Posterior vena cava (tissue), 2 donors: ENCODE measurements around the gene PTPRE. TPM values are rescaled to one million over a fixed set of nuclear protein-coding genes. Genes with fewer than 3 reads are reported as not detected.

ENCODE experiments used
- DNase-seq: peaks from one replicate; pipeline ENCODE4 v3.0.0-alpha.2; 2020; ENCODE audit warnings: low spot score
- intact Hi-C, 2 donors: fragments of 100-400 bp; cut with DNase I; formaldehyde crosslinking; loops; one replicate each; pipeline versions ENCODE4 v1.14.1 to v1.14.2; 2022 to 2023
- total RNA-seq, 2 donors: library from RNA; stranded (reverse); fragmentation: NEBNext Ultra II Directional; extraction: Animal tissue kit (Norgen Biotek cat#: 25700); gene quantifications; one replicate each; pipeline ENCODE4 v1.2.1, GENCODE V29; 2021
- donor health status: DM: yes; HTN: yes; CAD: no.
- donor health status: DM: yes; HTN: yes; CAD: no.

The PTPRE gene
- total RNA-seq, 2 donors from 2014 or later: 22.1 to 37.9 TPM

DNA sequence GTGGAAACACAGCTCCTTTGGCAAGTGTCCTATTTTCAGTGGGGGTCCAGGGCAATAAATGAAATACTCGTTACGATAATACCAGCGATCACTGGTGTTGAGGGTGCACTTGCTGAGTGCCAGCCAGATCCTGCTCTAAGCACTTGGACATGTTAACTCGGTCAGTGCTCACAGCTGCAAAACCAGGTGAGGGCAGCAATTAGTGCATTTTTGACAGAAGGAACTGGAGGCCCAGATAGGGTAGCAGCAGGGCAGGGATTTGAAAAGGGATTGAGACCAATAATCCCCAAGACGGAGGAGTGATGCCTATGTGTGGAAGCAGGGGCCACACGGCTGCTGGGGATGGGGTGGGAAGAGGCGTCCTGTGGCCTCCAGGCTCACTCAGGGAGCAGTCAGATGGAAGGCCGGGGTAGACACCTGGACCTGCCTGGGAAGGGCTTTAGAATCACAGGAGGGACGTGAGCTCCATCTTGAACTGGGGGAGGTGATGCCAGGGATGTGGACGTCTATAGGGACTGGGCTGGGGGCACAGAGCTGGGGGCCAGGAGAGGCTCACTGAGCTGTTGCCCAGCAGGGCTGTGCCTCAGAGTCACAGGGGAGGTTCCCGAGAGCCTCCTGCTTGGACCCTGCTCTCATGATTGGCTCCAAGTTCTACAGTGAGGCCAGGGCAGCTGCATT lies 14.3 kb downstream of the PTPRE start:
- intact Hi-C loops: no loop called here
- no peak for DNase-seq

DNA sequence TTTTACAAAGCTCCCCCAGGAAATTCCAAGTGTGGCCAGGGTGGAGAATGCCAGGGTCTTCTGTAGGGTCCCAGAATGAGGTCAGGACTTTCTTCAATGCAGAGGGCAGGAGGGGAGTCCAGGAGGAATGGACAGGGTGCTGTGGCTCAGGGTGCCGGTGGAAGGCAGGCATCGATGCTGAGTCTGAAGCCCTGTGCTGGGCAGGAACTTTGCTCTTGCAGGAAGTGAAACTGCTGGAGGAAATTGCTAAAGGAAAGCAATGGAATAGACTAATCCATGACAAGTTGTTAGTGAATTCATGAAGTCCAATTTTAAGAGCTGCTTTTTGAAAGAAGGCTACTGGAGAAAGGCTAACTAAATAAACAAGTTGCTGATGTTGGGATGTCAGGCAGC lies 14.8 kb downstream of the PTPRE start:
- intact Hi-C loops: no loop called here
- no peak for DNase-seq

- DNase-seq: no peak
- intact Hi-C loops: no loop called here
These were observed 15.3 kb downstream of the PTPRE start for GRCh38 chr10:127922206-127922605.

- no peak for DNase-seq
These were observed 15.9 kb downstream of the PTPRE start for GRCh38 chr10:127922675-127923366.

DNA sequence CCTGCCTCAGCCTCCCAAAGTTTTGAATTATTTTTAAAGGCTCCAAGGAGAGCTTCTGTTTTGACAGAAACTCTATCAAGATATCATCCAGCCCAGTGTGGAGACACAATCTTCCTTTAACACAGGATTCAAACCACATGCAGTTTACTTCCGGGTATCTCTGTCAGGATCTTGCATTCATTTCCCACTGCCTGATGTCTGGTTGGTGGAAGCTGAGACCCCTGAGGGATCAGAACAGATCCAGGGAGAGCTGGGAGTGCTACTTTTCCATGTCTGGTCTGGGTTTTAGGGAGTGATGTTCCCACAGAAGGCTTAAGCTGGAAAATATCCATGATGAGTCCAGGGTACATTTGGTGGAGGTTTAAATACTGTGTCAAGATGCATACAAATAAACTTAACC lies 16.7 kb downstream of the PTPRE start:
- no peak for DNase-seq
- intact Hi-C loops: no loop called here

More at GRCh38 chr10:127922675-127923366, 15.9 kb downstream of the PTPRE start:
- intact Hi-C loops: no loop called here

DNA sequence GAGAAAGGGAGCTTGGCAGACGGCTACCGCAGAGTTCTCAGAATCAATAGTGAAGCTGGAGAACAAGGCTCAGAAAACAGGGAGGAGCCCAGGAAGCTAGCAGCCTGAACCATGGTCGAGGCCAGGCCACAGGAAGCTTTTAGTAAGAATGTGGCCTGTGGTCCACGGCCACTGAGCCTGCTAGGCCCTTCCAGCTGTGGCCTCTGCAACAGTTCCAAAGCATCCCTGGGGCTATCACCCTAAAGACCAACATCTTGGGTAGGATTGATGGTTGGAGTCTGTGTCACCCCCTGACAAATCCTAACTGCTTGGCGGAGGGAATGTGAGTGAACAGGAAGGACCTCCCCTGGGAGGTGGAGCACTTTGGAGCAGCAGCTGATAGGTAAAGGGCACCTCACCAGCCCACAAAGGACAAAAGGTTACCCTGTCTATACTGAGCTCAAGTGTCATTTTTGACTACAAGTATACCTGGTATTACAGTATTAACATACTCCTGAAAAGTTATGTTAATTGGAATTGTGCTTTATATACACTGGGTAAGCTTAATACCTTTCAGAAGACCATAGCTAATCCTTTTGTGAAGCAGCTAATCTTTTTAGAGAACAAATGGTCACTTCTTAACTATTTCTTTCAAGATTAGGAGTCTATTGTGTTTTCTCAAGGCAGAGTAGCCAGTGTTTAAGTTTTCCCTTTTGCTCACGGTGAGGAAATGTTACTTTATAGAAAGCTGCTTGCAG lies 18.7 kb downstream of the PTPRE start:
- intact Hi-C loops: no loop called here
- no peak for DNase-seq

DNA sequence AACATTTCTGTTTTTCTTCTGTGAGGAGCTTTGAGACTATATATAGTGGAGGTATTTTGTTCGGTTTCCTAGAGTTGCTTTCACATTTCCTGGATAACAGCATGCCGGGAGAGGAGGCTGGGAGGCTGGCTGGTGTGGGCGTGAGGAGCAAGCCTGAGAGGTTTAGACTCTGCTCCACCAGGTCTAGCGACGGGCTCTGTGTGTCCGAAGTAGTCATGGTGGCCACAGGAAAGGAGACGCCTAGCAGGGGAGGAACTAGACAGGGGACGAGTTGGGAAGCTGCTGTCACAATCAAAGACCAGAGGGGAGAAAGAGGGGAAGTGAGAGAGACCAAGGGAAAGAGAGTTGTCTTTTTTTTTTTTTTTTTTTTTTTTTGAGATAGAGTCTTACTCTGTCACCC lies 19.6 kb downstream of the PTPRE start:
- intact Hi-C loops: no loop called here
- no peak for DNase-seq

DNA sequence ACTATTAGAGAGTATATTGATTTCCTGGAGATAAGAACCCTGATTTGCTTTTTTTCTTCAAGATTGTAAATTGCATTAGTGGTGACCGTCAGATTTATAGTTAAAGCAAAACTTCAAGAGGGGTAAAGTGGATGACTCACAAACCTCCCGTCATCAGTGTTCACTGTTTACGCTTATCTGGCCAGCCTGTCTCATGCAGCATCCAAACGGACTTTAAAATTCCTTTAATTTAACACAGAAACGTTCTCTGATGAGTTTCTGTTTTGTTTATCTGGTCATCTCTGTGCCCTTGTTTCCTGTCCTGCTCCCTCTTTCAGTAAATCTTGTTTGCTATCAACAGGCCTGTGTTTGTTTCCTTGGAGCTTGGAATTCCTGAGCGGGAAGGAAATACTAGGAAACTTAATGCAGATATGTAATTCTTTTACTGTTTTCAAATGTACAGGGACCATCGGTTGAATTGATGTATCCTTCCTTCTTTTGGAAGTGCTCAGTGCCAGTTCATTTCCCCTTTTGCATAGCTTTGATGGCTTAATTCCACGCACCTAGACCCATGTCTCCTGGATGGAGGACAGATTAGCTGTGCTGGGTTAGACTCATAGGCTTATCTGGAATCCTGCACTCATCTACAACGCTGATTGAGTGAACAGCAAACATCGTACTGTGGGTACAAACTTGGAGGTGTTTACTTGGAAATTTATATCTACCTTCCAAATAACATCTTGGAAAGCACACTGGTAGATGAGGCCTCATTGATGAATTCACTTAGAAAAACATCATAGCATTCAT lies 21.3 kb downstream of the PTPRE start:
- intact Hi-C loops: no loop called here
- DNase-seq: no peak

DNA sequence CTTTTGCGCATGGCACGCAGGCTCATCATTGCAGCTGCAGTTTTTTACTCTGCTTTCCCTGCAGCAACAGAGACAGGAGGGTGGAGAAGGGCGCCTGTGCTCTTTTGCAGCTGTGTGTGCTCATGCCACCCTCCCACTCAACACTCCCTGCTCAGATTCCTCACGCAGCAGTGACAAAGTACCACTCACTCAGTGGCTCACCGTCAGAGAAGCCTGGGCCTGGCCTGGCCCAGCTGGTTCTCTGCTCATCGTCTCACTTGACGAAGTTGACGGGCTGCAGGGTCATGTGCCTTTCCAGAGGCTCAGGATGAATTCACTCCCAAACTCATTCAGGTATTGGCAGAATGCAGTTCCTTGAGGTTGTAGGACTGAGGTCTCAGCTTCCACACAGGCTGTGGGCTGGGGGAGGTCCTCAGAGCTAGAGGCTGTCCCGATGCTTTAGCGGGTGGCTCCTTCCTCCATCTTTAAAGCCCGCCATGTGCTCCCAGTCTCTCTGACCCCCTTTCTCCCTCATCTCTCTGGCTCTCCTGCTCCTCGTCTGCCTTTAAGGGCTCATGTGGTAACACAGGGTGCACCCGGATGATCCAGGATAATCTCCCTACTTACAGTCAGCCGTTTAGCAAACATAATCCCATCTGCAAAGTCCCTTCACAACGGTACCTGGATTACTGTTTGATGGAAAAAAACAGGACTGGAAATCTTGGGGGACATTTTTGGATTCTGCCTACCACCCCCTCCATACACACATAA lies 25.8 kb downstream of the PTPRE start:
- intact Hi-C loops: no loop called here

GRCh38 chr10:127933271-127933670 lies 26.4 kb downstream of the PTPRE start:
- intact Hi-C loops: no loop called here
- DNase-seq: no peak

More for the DNA sequence above, 25.8 kb downstream of the PTPRE start:
- DNase-seq: no peak

DNA sequence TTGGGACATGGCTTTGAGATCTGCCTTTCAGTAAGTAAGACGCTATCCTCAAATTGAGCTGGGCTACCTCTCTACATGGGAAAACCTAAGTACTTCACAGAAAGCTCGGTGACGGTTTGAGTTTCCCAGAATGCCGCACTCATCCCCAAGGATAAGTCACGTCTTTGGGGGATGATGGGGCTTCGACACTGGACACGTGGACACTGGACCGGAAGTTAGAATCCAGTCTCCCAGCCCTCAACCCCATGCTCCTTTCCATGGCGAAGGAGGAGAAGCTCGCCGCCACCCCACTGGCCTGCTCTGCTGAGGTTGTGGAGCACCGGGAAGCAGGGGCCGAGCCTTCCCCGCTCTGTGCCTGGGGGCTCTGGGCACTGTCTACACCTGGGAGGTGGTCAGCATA lies 27.5 kb downstream of the PTPRE start:
- intact Hi-C loops: no loop called here
- DNase-seq: no peak

DNA sequence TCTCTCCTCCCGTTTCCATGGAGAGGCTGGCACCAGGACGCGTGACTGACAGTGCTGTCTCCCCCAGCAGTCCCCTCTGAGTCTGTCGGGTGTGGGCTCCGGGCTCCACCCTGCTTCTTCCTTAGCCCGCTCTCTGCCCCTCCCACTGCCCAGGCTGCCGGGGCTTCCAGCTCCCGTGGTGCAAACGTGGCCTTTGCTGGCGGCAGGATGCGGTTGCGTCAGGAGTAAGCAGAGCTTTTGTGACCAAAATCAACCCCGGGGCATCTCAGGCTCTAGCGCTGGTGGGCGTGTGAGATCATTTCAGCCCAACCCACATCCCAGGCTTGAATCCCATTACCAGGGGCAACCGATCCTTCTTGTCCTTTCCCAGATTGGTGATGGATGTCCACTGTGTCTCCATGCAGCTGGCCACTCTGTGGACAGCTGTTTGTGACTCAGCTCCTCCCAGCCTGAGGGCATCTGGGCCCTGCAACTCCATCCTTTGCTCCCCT lies 28.2 kb downstream of the PTPRE start:
- intact Hi-C loops: no loop called here
- DNase-seq: no peak

- intact Hi-C loops: no loop called here
- no peak for DNase-seq
These were observed 30.2 kb downstream of the PTPRE start for GRCh38 chr10:127937069-127937468.

- intact Hi-C loops: no loop called here
- DNase-seq: no peak
These were observed 31.1 kb downstream of the PTPRE start for GRCh38 chr10:127937915-127938463.

DNA sequence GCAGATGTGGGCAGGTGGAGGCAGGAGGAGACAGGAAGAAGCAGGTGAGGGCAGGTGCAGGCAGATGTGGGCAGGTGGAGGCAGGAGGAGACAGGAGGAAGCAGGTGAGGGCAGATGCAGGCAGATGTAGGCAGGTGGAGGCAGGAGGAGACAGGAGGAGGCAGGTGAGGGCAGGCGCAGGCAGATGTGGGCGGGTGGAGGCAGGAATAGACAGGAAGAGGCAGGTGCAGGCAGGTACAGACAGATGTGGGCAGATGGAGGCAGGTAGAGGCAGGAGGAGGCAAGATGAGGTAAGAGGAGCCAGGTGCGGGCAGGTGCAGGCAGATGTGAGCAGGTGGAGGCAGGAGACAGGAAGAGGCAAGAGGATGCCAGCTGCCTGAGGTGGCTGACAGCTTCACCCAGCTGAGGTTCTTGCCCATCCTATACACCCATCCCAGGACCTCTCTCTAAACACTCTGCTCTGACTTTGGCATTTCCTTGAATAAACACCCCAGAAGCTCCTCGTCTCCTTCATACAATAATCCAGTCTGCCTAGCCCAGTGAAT lies 33.0 kb downstream of the PTPRE start:
- no peak for DNase-seq
- intact Hi-C loops: no loop called here

DNA sequence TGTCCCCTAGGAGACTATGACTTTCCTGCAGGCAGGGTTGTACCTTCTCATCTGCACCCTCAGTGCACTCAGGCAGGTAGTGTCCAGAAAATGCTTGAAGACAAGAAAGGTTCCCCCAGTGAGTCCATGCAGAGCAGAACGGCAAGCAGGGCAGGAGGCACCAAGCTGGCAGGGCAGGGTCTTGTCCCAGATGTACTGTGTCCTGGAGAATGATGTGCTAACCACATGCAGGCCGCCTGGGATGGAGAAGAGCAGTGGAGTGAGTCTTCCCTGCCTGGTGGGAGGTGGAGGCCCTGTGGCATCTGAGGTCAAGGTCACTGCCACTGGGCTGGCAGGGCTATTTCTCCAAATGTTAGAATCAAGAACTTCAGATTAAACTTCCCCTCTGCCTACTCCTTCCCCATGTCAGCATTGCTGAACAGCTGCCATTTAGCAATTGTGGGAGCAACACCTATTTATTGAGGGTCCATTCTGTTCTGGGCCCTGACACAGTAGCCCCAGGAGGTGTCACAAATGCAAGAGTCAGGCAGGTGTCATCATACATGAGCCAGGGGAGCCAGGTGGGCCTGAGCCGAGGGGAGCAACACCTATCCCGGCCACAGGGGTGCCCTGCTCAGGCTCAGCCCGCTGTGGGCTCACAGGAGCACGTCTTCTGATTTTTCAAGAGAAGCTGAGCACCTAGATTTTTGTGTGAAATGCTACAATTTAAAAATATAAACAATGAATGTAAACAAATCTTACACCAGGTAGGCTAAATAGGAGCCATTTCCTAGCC lies 34.1 kb downstream of the PTPRE start:
- intact Hi-C loops: no loop called here
- no peak for DNase-seq

DNA sequence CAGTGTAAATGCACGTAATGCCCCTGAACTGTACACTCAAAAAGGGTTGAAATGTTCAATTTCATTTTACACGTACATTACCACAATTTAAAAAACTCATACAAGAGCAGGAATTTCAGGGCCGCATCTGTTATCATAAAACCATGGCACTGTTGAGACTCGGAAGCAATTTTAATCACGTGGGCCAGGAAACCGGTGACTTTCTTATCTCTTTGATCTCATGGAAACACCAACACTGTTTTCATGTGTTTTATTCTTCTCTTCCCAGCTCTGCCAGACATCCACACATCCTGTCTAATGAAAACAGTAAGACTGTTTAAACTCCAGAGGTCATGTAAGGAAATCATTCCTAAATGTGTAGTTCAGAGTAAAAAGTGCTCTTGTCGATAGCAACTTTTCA lies 35.9 kb downstream of the PTPRE start:
- DNase-seq: no peak
- intact Hi-C loops: no loop called here
